ENCODE data around the gene GRIK3.

The GRIK3 gene

DNA sequence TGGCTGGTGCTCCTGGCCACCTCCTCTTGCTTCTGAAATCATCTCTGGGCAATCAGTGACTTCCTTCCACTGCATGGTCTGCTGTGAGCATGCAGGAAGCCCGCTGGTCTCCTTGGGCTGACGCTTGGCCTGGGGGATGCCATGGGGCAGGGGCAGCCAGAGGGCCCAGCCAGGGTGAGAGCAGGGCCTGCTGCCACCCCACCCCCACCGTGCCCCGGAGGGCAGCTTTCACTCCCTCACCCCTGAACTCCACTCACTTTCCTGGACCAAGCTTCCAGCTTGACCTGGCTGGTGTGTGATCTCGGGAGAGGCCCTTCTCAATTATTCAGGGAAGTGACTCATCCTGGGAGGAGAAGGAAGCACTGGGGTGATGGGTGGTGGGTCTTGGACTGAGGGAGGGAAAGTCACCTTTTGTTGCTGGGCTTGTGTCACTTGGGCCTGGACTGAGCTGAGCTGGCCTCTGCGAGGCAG, 281.4 kb downstream of the GRIK3 start:
- DNase-seq = no peak

DNA sequence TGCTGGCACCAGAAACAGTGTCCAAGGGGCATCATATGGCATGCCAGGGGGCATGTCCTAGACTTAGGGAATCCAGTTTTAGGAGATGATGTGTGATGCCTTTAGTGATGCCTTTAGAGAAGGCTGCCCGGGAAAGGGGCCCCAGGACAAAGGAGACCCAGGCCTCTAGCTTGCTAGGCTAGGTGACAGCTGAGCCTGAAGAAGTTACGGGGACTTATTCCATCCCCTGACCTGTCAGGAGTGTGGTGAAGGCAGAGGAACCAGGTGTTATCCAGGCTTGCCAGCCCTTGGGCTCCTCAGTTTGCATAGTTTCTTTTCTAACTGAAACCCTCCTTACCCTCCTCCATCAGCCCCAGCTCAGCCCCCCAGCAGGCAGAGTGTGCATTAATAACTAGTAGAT, 281.9 kb downstream of the GRIK3 start:
- no peak for DNase-seq

DNA sequence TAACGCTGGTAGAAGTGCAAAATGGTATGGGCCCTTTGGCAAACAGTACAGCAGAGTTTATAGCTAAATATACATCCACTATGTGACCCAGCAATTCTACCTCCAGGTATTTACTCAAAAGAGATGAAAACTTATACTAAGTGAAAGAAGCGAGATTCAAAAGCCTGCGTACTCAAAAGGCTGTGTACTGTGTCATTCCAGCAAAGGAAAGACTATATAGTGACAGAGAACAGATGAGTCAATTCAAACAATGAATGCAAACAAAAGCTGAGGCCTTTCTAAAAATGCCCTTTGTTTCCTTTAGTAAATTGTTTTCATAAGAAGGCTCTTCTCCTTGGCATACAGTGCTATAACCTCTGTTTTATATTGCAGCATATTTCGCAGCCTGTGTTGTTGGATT, 282.8 kb downstream of the GRIK3 start:
- DNase-seq = no peak

DNA sequence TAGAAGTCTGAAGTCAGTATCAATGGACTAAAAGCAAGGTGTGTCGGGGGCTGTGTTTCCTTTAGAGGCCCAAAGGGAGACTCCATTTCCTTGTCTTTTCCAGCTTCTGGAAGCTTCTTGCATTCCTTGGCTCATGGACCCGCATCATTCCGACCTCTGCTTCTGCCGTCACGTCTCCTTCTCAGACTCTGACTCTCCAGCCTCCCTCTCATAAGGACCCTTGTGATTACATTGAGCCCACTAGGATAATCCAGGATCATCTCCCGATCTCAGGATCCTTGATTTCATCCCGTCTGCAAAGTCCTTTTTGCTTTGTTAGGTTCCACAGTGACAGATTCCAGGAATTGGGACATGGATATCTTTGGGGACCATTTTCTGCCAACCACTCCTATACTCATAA, 285.8 kb downstream of the GRIK3 start:
- DNase-seq = no peak

All from SW 1271 (cell line).